GM21529 (cell line): ENCODE results near the gene AIRE.

ENCODE experiments used
- ATAC-seq: cut with Tn5 transposase; IDR thresholded peaks from one replicate; pipeline ENCODE4 v1.9.1; 2021; ENCODE audit not compliant: unreplicated experiment

AIRE gene

DNA sequence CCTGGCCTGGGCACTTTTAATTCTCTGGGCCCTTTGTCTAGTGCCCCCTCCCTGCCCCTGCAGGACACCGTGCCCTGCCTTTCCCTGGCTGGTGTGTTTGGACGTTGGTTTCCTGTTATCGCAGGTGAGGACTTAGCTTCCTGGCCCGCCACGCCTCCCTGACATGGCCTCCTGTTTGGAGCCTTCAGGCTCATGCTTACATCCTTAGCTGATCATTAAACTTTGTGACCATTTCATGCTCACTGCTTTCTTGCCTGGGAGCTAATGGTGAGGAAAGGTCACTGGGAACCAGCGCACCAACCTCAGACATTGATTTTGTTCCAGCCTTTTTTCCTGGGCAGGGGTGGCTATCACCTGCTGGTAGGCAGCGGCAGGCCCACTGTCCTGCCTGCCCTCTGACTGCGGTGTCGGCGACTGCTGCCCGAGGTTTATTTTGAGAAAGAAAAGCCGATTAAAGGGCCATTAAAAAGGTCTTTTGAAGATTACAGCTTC is 17.9 kb downstream of the AIRE start:
- no peak for ATAC-seq

DNA sequence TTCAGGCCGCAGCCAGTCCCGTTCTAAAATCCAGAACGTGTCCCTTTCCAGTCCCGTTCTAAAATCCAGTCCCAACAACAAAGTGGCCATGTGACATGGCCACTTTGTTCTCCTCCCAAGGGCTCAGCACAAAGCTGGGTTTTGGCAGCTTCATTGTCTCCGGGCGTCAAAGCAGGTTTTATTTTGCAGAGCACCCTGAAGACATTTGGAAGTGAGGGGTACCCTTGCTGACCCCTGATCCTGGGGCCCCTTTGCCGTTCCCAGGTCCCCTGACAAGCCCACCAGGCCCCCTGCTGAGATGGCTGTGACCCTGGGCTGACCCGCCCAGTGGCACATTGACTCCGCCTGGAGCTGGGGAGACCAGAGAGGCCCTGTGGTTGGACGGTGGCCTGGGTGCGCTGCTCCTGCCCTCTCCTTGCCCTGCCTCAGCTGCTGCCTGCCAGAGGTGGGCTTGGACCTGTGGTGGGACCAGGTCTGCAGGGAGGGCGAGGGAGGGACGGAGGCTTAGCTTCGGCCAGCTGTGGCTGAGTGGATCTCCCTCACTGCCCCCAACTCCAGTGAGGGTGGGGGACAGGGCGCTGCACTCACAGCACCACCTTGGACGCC is 18.4 kb downstream of the AIRE start:
- no peak for ATAC-seq

- no peak for ATAC-seq
These were observed 19.2 kb downstream of the AIRE start for GRCh38 chr21:44304877-44305293.

DNA sequence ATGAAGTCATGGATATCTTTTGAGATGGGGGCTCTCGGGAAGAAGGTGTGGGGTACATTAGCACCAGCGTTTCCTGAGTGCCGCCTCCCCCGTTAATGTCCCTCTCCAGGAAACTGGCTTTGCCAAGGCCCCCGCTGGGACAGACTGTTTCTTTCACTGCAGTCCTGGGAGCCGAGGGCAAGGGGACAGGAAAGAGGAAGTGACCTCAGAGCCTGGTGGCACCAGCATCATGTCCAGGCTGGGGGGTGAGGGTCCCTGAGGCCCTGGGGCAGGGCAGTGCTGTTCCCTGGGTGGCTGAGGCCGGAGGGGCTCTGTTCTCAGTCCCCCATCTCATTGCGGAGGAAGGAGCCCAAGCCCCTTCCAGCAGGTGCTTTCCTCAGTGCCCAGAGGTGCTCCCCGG is 20.0 kb downstream of the AIRE start:
- ATAC-seq, result no peak

DNA sequence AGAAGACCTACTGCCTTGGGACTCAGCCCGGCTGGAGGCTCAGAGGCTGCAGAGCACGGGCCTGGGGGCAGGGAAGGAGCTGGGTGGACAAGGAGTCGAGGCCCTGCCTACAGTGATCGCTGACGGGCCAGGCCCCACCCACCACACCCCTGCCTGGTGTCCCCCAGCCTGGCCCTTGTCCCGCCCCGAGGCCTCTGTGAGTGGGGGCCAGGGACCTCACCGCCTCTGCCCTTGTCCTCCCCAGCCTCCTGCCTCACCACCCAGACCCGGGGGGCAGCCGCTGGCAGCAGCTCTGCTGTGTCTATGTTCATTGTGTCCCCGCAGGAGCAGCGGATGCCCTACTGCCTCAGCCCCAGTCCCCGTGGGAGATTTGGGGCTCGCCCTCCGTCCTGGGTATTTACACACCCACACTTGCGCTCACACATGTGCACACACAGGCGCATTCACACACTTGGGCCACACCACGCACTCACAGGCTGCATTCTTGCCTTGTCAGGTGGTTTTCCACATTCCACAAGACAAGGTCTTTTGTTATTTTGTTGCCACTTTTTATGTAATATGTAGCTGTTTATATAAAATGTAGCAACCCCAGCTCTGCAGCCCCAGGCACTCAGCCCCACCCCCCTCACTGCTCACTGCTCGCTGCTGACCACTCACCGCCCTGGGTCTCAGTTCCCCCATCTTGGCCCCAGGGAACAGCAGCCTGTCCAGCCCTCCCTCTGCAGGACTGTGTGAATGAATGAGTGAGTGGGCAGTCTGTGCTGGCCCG is 21.4 kb downstream of the AIRE start:
- no peak for ATAC-seq

GRCh38 chr21:44310628-44311507 is 25.2 kb downstream of the AIRE start:
- no peak for ATAC-seq

DNA sequence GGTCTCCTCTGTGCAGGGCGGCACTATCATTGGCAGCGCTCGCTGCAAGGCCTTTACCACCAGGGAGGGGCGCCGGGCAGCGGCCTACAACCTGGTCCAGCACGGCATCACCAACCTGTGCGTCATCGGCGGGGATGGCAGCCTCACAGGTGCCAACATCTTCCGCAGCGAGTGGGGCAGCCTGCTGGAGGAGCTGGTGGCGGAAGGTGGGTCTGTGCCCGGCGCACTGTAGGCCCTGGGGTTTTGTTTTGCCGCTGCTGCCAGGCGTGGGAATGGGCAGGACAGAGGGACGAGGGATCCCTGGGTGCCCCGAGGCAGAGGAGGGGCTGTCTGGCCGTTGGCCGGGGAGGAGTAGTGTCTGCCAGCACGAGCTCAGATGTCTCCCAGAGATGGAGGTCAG is 26.4 kb downstream of the AIRE start:
- no peak for ATAC-seq

- no peak for ATAC-seq
These were observed 27.0 kb downstream of the AIRE start for GRCh38 chr21:44312716-44313115.

- ATAC-seq, result no peak
These were observed 27.8 kb downstream of the AIRE start for GRCh38 chr21:44313451-44313850.

DNA sequence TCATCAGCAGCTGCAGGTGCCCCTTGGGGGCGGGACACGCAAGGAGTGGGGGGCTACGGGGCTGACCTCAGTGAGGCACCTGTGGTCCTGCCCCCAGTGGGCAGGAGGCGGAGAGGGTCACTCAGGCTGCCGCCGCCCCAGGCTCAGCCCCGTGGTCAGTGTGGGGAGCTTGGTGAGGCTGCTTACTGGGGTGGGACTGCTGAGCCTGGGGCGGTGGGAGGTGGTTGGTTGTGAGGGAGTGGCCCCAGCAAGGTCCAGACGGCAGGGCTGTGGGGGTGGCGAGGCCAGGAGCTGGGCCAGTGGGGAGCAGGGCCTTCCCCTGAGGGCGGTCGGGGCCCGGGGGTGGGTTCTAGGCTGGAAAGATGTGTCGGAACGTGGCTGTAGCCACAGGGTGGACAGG is 28.5 kb downstream of the AIRE start:
- no peak for ATAC-seq

DNA sequence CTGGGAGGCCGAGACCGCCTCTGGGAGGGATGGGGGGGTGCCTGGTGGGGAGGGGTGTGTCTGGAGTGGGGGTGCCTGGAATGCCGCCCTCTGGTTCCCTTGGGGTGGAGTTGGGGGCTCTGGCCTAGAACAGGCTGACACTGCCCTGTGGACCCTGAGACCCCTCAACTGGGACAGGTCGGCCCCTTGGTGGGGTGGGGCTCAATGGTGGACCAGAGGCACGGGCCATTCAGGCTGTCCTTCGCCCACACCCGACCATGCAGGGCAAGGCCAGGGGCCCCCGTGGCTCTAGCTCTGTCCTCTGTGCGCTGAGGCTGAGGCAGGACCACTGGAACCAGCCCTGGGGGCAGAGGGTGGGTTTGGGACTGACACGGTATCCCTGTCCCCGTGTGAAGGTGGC is 28.9 kb downstream of the AIRE start:
- no peak for ATAC-seq

GRCh38 chr21:44315691-44316203 is 30.1 kb downstream of the AIRE start:
- no peak for ATAC-seq

GRCh38 chr21:44316277-44316900 is 30.7 kb downstream of the AIRE start:
- no peak for ATAC-seq

GRCh38 chr21:44317241-44317782 is 31.6 kb downstream of the AIRE start:
- no peak for ATAC-seq

- no peak for ATAC-seq
These were observed 32.2 kb downstream of the AIRE start for GRCh38 chr21:44317871-44318270.

GRCh38 chr21:44318489-44319285 is 33.0 kb downstream of the AIRE start:
- ATAC-seq, result no peak

DNA sequence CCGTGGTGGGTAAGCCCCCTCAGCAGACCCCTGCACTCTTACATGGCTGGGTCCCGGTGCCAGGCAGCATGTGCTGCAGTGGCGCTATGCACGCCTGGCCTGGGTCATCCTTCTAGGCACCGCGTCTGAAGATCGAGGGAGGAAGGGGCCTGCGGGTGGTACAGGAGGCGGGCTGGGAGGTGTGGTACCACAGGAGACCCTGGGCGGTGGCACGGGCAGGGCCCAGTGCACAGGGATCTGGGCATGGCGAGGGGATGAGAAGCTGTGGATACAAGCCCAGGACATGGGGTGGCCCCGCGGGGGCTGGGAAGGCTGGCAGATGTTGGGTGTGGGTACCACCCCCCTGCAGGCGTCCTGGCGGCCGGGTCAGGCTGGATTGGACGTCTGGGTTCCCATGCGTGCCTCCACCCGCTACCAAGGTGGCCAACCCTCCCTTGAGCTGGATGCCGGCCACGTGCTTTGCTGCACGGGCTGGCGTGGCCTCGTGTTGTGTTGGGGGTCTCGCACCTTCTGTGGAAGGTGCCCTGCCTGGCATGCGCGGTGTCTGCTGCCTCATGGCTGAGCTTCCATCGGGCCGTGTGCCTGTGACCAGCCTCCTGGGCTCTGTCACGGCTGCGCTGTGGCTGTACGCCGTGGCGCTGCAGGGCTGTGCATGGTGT is 33.9 kb downstream of the AIRE start:
- ATAC-seq, result no peak

DNA sequence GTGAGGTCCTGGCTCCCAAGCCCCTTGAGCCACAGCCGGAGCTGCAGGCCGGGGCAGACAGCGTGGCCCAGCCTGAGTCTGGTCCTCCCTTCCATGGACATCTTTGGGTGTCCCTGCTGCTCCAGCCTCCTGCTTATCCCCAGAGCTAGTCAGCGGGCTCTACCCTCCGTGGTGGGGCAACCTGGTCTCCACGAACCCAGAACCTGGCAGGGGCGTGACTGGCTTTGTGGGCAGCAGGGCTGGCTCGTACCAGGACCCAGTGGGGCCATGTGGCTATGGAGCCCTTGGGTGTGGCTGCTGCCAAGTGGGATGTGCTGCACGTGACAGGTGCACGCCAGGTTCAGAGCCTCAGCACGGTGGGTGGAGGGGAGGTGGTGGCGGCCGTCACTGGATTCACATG is 35.2 kb downstream of the AIRE start:
- no peak for ATAC-seq

GRCh38 chr21:44321846-44322450 is 36.3 kb downstream of the AIRE start:
- no peak for ATAC-seq
